PFSK-1 (cell line): ENCODE results near the gene DIPK1A.

Experiments
- FOXP2 ChIP-seq: optimal IDR thresholded peaks from 2 replicates; pipeline ENCODE3; 2011; ENCODE audit warnings: borderline replicate concordance, control low read depth, inconsistent platforms; ENCODE audit not compliant: insufficient read depth; ENCODE audit errors: extremely low read length, extremely low read depth
- POLR2AphosphoS5 ChIP-seq: IDR thresholded peaks from 2 replicates; pipeline ENCODE4 v1.6.1; 2012; ENCODE audit warnings: low read depth, mild to moderate bottlenecking, control low read depth, low read length, moderate library complexity
- SIN3A ChIP-seq: IDR thresholded peaks from 2 replicates; pipeline ENCODE4 v1.6.1; 2012; ENCODE audit warnings: mild to moderate bottlenecking, low read length, moderate library complexity, borderline replicate concordance; ENCODE audit not compliant: insufficient read depth
- TAF1 ChIP-seq: IDR thresholded peaks from 2 replicates; pipeline ENCODE4 v1.6.1; 2012; ENCODE audit warnings: low read length, control low read depth, borderline replicate concordance; ENCODE audit not compliant: insufficient read depth
- TF ChIP-seq, protein P1 (sequence below), 2 experiments: IDR thresholded peaks; 2 replicates each; pipeline versions ENCODE4 v1.6.1 to v1.8.0; 2011 to 2012; ENCODE audit warnings: low read depth in 2 of 2, low read length in 2 of 2, control low read depth in 1 of 2, inconsistent platforms in 1 of 2, mild to moderate bottlenecking in 1 of 2, moderate library complexity in 1 of 2; ENCODE audit not compliant: insufficient read depth in 1 of 2

The DIPK1A gene

GRCh38 chr1:92953491-92953890 is 7.8 kb downstream of the DIPK1A start:
- no peak for TF ChIP-seq SIN3A
- TF ChIP-seq TAF1 = no peak
- TF ChIP-seq POLR2AphosphoS5 = no peak
- TF ChIP-seq FOXP2 = no peak

DNA sequence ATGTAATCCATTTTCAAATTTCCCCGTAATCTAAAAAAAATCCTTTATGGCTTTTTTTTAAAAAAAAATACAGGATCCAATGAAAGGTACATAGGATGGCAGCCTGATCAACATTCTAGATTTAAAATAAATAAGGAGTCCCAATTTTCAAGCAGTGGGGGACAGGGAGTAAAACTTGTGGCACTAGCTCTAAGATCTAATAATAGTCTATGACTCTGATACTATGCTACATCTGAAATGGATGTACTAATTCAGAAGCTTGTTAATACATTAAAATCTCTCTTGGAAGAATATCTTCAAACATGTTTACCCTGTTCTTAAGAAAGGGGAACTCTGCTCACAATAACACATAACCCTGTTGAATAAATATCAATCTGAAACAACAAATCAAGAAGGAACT is 8.5 kb downstream of the DIPK1A start:
- TF ChIP-seq TAF1 (no peak), SIN3A (no peak), FOXP2 (no peak)
- TF ChIP-seq, protein P1, sequence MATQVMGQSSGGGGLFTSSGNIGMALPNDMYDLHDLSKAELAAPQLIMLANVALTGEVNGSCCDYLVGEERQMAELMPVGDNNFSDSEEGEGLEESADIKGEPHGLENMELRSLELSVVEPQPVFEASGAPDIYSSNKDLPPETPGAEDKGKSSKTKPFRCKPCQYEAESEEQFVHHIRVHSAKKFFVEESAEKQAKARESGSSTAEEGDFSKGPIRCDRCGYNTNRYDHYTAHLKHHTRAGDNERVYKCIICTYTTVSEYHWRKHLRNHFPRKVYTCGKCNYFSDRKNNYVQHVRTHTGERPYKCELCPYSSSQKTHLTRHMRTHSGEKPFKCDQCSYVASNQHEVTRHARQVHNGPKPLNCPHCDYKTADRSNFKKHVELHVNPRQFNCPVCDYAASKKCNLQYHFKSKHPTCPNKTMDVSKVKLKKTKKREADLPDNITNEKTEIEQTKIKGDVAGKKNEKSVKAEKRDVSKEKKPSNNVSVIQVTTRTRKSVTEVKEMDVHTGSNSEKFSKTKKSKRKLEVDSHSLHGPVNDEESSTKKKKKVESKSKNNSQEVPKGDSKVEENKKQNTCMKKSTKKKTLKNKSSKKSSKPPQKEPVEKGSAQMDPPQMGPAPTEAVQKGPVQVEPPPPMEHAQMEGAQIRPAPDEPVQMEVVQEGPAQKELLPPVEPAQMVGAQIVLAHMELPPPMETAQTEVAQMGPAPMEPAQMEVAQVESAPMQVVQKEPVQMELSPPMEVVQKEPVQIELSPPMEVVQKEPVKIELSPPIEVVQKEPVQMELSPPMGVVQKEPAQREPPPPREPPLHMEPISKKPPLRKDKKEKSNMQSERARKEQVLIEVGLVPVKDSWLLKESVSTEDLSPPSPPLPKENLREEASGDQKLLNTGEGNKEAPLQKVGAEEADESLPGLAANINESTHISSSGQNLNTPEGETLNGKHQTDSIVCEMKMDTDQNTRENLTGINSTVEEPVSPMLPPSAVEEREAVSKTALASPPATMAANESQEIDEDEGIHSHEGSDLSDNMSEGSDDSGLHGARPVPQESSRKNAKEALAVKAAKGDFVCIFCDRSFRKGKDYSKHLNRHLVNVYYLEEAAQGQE (IDR thresholded peaks at IDR 0.05; ENCODE audit: insufficient read depth in 1 of 2, low read depth in 2 of 2, low read length in 2 of 2) = no peak

GRCh38 chr1:92951141-92951582 is 10.1 kb downstream of the DIPK1A start:
- TF ChIP-seq SIN3A (no peak), TAF1 (no peak), POLR2AphosphoS5 (no peak), FOXP2 (no peak)
- TF ChIP-seq, protein P1 (IDR thresholded peaks at IDR 0.05; ENCODE audit: insufficient read depth in 1 of 2, low read depth in 2 of 2, low read length in 2 of 2) = no peak

- TF ChIP-seq TAF1 (no peak), POLR2AphosphoS5 (no peak), FOXP2 (no peak)
These were observed 11.1 kb downstream of the DIPK1A start for GRCh38 chr1:92949937-92950817.

DNA sequence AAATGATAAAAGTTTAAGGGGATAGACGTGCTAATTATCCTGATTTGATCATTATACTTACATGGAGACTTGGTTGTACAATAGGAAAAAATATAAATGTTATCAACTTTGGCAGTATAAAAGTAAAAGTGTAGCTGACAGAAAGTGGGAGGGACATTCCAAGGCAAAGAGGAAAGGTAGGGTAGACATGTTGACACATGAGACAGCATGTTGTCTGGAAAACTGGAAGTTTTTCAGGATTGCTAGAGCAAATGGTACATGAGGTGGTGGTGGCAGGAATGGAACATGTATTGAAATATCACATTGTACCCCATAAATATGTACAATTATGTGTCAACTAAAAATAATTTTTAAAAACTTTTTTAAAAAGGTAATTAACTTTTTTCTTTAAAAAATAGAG is 13.2 kb downstream of the DIPK1A start:
- TF ChIP-seq TAF1 = no peak
- no peak for TF ChIP-seq POLR2AphosphoS5

DNA sequence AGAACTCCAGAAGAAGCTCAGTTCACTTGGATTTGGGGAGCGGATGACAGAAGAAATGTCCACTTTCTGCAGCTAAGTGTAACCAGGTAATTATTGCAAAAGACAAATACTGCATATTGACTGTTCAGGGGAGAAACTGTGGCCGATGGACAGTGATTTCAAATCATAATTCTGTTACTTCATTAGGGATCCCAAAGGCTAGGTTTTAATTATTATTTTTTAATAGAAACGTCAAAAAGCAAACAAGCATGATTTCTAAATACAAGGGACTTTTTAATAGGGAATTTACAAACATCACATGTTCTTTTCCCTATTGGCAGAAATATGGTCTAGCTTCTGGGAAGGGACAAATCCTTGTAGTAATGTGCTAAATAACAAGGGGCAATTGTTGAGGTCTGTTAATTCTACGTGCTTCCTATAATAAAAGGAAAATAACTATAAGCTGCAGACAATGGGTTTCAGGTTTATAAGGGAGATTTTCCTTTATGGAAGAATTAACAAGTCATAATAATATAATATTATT is 15.5 kb downstream of the DIPK1A start:
- TF ChIP-seq SIN3A (no peak), TAF1 (no peak), POLR2AphosphoS5 (no peak)

DNA sequence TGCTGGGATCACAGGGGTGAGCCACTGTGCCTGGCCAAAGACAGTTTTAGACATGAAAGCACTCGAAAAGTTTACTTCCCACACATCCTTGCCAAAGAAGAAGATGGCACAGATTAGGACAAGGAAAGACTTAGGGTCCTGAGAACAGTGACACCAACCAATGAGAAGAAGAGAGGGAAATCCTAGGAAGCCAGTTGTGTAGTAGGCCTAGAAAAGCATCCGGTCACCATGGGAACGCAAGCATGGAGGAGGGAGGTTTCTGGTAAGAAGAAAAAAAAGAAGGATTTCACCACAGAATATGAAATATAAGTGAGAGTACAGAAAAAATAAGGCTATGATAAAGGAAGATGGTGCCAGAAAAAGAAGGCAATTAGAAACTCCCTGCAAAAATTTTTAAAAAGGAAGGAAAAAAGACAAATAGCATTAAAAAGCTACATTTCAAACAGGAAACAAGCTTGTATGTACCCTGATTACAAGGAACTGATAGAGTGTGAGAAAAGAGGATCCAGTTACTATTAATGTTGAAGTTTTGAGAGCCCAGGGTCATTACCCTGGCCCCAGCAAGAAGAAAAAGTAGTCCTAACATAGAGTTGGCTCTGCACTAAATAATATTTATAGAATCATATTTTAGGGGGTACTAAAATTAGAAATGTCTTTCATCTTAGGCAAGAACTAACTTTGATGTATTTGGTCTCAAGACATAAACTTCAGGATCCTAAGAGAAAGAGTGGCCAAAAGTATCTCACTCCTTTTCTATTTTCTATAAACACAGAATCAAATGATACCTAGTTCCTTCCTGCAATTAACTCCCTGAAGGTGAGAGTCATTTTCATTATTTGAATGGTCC is 16.1 kb downstream of the DIPK1A start:
- TF ChIP-seq SIN3A = no peak
- TF ChIP-seq POLR2AphosphoS5 = no peak
- TF ChIP-seq, protein P1 (IDR thresholded peaks at IDR 0.05; ENCODE audit: insufficient read depth in 1 of 2, low read depth in 2 of 2, low read length in 2 of 2) = no peak
- no peak for TF ChIP-seq FOXP2
- TF ChIP-seq TAF1 = no peak
